Measurements from ENCODE around the gene SPOP. TPM values are rescaled to one million over a fixed set of nuclear protein-coding genes. Genes with fewer than 3 reads are reported as not detected.
"Not testable (repeated sequence)": the region's sequence is repeated elsewhere in the genome, so short reads cannot be mapped to it uniquely, and the experiment has no call there.

Gene SPOP
- total RNA-seq, 1 donor: 27.4 TPM

DNA sequence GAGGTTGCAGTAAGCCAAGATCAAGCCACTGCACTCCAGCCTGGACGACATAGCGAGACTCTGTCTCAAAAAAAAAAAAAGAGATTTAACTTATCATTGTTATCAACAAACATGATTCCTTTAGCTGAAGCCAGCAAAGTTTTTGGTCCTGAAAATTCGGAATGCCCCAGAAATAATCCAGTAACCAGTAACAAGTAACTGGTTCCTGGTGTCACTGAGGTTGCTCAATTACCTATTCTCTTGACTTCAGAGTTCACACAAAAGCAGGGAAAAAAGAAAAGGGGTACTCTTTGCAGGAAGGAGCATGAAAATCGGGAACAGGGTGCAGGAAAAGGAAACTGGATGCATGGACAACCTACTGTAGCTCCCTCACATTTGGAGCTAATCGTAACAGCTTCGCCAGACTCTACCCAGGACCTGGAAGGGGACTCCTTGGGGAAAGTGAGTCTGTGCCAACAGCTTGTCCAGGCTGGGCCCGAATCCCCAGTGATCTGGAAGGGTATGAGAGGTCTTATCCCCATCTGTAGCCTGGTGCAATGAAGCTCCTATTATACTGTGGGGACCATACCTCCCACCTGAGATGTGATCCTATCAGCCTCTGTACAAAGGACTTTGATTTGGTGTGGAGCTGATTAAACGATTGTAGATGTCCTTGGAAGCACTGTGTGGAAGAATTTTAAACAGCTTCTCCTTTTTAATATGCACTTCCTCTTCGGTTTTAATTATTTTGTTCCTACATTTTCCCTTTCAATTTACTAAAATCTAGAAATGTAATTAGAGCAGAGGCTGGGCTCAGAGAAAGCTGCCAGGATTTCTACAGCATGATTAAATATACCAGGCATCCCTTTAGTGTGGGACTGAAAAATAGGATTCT is 3.4 kb upstream of the SPOP start:
- H3K27me3 ChIP-seq (ENCODE audit: insufficient read depth, low read length): no peaks in the 10 kb centered on the region

DNA sequence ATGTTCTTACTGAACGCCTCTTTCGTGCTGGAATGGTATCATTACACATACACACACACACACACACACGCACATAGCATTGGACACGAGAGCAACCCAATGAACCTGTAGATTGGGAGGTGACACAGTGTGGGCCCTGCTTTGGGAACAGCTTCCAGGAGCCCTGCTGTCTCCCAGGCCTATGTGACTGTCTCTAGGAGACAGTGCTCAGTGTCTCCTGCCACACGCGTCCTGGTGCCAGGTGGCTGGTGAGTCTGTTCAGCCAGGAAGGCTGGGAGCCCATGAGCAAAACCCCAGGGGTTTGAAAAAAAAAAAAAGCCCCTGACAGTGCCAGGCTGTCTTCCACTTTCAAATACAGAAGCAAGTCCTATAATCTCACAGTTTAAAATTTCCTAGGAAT is 2.4 kb upstream of the SPOP start:
- Histone ChIP-seq H3K4me1 (ENCODE audit: insufficient read depth, low read length) (peaks cover 40% of the 10 kb centered on the region), H3K9me3 (ENCODE audit: low read depth, low read length) (no peaks in the 10 kb centered on the region), H3K4me3 (ENCODE audit: low read length) (no peak overlapping the region), H3K27me3 (ENCODE audit: insufficient read depth, low read length) (no peaks in the 10 kb centered on the region)

More for the DNA sequence above, 3.4 kb upstream of the SPOP start:
- peaks cover 30% of the 10 kb centered on the region for H3K4me1 ChIP-seq (ENCODE audit: insufficient read depth, low read length)
- H3K4me3 ChIP-seq (ENCODE audit: low read length): no peak overlapping the region
- H3K9me3 ChIP-seq (ENCODE audit: low read depth, low read length): no peaks in the 10 kb centered on the region

DNA sequence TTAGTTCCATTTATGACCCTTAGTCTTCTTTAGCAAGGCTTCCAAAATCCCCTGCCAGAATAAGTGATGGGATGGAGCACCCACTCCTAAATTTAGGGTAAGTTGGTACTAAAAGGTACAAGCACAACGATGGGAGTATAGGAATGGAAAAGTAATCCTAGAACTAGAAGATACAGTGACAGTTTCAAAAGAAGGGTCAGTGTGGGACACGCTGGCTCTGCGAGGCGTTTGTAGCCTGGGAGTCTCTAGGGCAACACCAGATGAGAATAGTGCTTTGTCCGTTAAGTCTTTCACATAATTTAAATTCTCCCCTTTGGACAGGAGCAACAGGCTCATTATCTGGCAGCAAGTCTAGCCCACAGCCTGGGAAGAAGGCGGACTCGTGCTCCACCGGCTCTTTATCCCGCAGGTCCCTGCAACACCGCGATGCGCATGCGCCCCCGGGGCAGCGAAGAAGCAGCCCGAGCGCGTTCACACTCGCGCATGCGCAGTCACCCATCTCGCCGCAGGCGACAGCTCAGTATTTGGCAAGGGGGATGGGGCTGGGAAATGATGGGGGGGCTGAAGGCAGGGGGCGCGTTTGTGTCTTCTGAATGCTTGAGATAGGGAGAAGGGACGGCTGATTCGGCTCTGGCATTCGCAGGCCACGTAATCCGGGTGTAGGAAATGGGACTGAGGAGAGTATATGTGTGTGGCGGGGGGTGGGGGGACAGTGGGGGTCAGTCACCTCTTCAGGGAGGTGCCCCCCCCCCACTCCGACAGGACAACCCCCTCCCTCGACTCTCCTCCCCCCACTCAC is 564 bp downstream of the SPOP start:
- peak overlapping the region; percentile 53 for H3K4me3 ChIP-seq (ENCODE audit: low read length)

DNA sequence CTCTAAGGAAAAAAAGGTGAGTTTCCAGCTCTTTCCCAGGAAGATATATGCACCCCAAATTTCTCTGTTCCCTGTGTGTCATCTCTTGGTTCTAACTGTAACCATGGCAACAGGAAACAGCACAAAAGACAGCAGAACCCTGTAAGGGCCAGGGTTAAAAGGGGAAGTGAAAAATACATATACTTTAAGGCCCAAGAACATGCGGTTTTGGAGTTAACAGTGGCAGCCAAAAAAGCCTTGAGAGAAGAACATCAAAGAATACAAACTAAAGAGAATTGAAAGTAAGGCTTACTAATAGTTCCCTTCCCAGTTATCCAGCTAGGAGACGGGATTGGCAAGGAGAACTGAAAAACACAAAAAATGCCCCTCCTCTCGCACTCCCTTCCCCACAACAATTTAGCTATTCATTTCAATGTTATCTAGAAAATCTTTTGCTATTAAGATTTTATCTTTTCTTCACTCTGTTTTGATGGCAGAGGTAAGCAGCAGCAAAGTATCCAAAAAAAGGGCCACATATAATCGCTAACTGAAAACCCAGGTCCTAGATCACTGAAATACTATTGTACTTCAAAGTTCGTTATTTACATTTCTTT is 1.5 kb downstream of the SPOP start:
- H3K27me3 ChIP-seq (ENCODE audit: insufficient read depth, low read length): no peaks in the 10 kb centered on the region
- H3K4me3 ChIP-seq (ENCODE audit: low read length): peak overlapping the region; percentile 2
- peaks cover 36% of the 10 kb centered on the region for H3K4me1 ChIP-seq (ENCODE audit: insufficient read depth, low read length)
- H3K9me3 ChIP-seq (ENCODE audit: low read depth, low read length): no peaks in the 10 kb centered on the region

More for the DNA sequence above, 564 bp downstream of the SPOP start:
- H3K27me3 ChIP-seq (ENCODE audit: insufficient read depth, low read length): no peaks in the 10 kb centered on the region
- peaks cover 45% of the 10 kb centered on the region for H3K4me1 ChIP-seq (ENCODE audit: insufficient read depth, low read length)
- H3K9me3 ChIP-seq (ENCODE audit: low read depth, low read length): no peaks in the 10 kb centered on the region

DNA sequence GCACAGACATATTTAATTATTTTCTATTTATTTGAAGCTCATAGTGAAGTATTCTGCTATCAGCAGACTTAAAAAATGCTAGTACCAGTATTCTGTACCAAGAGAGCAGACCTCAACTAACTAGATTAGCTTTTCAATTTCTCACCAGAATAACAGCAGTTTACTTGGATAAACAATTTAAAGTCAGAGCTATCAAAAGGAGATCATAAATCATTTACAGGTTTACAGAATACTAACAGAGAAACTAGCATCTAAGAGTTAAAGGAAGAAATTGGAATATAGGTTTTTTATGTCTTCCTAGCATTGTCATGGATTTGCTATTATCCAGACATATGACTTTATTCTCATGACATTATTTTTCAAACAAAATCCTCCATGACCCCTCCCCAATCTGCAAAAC is 3.4 kb downstream of the SPOP start:
- no peak overlapping the region for H3K4me3 ChIP-seq (ENCODE audit: low read length)
- H3K9me3 ChIP-seq (ENCODE audit: low read depth, low read length): no peaks in the 10 kb centered on the region
- no peaks in the 10 kb centered on the region for H3K27me3 ChIP-seq (ENCODE audit: insufficient read depth, low read length)
- H3K4me1 ChIP-seq (ENCODE audit: insufficient read depth, low read length): peaks cover 30% of the 10 kb centered on the region

DNA sequence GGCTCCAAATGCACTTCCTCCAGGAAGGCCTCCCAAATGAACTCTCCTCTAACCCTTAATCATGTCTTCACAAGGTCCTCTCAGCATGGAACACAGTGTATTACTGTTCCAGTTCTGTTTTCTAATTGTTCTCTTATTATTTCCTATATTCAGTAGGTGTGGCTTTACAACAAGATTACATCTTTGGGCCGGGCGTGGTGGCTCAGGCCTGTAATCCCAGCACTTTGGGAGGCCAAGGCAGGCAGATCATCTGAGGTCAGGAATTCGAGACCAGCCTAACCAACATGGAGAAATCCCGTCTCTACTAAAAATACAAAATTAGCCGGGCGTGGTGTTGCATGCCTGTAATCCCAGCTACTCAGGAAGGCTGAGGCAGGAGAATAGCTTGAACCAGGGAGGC is 4.2 kb downstream of the SPOP start:
- not testable (repeated sequence) for H3K9me3 ChIP-seq (ENCODE audit: low read depth, low read length); H3K4me3 ChIP-seq (ENCODE audit: low read length); H3K27me3 ChIP-seq (ENCODE audit: insufficient read depth, low read length)
- H3K4me1 ChIP-seq (ENCODE audit: insufficient read depth, low read length): peaks cover 30% of the 10 kb centered on the region

DNA sequence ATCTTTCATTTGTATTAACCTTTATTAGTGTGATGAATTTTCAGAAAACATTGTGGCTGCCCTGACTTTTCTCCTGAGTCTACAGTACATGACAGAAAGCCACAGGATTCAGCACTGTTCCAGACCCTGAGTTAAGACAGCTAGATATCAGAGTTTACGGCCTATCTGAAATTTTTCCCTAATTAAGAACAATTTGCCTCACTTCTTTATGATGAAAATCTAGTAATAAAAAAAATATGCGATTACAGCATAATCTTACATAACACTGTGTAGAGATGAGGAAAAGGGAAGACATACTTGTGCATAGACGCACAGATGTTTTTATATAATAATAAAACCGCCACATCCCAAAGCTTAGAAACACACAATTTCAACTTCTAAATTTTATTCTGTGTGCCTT is 7.3 kb downstream of the SPOP start:
- H3K4me1 ChIP-seq (ENCODE audit: insufficient read depth, low read length): peaks cover 9% of the 10 kb centered on the region
- H3K4me3 ChIP-seq (ENCODE audit: low read length): no peak overlapping the region
- no peaks in the 10 kb centered on the region for H3K9me3 ChIP-seq (ENCODE audit: low read depth, low read length)
- no peaks in the 10 kb centered on the region for H3K27me3 ChIP-seq (ENCODE audit: insufficient read depth, low read length)

DNA sequence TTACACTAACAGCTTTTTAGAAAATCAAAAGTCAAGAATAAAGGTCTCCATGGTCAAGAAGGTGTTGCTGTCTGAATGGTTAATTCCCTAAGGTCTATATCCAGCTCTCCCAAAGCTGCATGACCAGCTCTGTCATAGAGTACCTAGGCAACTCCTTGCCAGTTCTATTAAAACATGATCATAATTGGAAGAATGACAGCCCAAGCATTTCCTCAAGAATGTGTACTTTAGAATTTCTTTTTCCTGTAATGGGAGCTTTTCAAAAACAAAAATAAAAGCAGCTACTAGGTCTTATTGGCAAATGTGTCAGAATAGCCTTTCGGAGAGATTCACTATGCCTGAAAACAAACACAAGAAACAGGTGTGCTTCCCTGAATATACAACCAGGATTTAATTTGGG is 7.9 kb downstream of the SPOP start:
- Histone ChIP-seq H3K9me3 (ENCODE audit: low read depth, low read length) (no peaks in the 10 kb centered on the region), H3K4me3 (ENCODE audit: low read length) (no peak overlapping the region), H3K4me1 (ENCODE audit: insufficient read depth, low read length) (peaks cover 6% of the 10 kb centered on the region), H3K27me3 (ENCODE audit: insufficient read depth, low read length) (no peaks in the 10 kb centered on the region)

DNA sequence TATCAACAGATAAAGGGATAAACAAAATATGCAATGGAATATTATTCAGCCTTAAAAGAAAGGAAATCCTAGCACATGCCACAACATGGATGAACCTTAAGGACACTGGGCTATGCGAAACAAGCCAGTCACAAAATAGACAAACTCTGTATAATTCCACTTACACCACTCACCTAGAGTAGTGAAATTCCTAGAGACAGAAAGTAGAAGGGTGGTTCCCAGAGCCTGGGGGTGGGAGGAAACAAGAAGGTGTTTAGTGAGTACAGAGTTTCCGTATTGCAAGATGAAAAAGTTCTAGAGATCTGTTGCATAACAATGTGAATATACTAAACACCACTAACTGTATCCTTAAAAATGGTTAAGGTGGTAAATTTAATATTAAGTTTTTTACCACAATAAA is 10.0 kb downstream of the SPOP start:
- Histone ChIP-seq H3K27me3 (ENCODE audit: insufficient read depth, low read length) (no peaks in the 10 kb centered on the region), H3K4me1 (ENCODE audit: insufficient read depth, low read length) (peaks cover 4% of the 10 kb centered on the region), H3K4me3 (ENCODE audit: low read length) (no peak overlapping the region), H3K9me3 (ENCODE audit: low read depth, low read length) (no peaks in the 10 kb centered on the region)

DNA sequence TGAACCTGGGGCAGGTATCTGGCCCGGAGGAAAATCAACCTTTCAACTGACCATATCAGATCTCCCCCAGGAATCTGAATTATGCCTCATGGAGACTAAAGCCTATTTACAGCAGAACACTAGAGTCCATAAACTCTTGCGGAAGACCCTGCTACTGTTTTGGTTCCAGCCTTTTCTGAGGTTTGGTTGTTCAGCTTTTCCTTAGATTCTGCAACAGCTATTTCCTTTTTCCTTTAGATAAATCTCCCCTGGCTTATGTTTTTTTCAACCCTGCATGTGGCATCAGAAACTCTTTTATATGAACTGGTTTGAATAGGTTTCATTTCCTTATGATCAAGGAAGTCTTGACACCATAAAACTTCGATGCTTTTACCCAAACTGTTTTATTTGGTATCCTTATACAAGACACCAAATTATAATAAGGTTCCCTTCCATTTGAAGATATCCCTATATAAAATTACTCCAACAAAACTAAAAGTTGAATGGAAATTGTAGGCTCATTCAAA is 13.1 kb downstream of the SPOP start:
- Histone ChIP-seq H3K9me3 (ENCODE audit: low read depth, low read length) (no peaks in the 10 kb centered on the region), H3K4me1 (ENCODE audit: insufficient read depth, low read length) (peaks cover 4% of the 10 kb centered on the region), H3K4me3 (ENCODE audit: low read length) (no peak overlapping the region), H3K27me3 (ENCODE audit: insufficient read depth, low read length) (no peaks in the 10 kb centered on the region)

DNA sequence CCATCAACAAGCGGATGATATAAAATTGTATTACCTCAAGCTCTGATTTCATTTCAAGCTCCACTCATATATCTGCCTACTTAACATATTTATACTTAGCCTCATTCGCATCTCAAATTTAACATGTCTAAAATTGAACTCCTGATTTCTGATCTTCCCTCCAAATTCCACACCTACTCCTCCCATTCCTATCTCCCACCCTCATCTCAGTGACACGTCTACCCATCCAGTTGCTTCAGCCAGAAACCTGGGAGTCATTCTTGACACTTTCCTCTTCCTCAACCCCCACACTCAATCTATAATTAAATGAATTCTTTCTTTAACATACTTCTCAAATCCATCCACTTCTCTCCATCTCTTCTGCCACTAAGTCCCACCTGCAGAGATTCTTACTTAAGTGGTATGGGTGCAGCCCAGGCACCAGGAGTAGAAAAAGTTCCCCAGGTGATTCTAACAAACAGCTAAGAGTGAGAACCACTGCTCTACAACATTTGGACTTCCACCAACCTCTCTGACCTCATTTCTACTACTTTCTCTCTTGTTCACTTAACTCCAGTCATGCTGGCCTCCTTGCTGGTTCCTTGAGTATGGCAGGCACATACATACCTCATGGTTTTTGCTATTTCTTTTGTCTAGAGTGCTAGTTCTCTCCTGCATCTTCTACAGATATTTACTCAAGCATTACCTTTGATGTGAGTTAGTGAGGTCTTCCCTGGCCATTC is 18.1 kb downstream of the SPOP start:
- no peaks in the 10 kb centered on the region for H3K27me3 ChIP-seq (ENCODE audit: insufficient read depth, low read length)
- peaks cover 4% of the 10 kb centered on the region for H3K4me1 ChIP-seq (ENCODE audit: insufficient read depth, low read length)
- no peaks in the 10 kb centered on the region for H3K9me3 ChIP-seq (ENCODE audit: low read depth, low read length)
- H3K4me3 ChIP-seq (ENCODE audit: low read length): no peak overlapping the region

DNA sequence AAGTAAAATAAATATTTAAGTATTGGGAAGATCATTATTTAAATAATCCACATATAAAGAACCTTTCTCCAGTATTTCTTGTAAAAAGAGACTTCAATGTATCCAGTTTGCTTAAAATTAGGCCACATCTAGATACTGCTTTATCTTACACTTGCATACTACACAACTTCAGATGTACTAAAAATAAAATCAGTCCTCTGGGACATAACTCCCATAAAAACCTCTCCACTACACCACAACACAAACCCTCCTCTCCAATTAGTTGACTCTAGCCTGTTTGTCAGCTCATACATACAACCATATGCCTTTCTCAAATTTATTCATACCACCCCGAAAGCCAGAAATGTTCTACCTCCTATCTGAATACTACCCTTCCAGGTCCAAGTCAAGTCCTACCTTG is 21.6 kb downstream of the SPOP start:
- no peaks in the 10 kb centered on the region for H3K27me3 ChIP-seq (ENCODE audit: insufficient read depth, low read length)
- H3K4me1 ChIP-seq (ENCODE audit: insufficient read depth, low read length): peaks cover 5% of the 10 kb centered on the region
- no peaks in the 10 kb centered on the region for H3K9me3 ChIP-seq (ENCODE audit: low read depth, low read length)
- H3K4me3 ChIP-seq (ENCODE audit: low read length): no peak overlapping the region

DNA sequence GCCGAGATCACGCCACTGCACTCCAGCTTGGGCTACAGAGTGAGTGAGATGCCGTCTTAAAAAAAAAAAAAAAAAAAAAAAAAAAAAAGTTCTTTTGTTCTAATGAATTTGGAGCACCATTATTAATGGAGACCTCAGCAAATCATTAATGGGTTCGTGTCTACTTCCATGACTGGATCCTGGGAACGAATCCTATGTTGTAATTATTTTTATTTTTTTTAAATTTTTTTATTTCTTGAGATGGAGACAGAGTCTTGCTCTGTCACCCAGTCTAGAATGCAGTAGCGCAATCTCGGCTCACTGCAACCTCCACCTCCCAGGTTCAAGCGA is 30.7 kb downstream of the SPOP start:
- no peaks in the 10 kb centered on the region for H3K9me3 ChIP-seq (ENCODE audit: low read depth, low read length)
- H3K27me3 ChIP-seq (ENCODE audit: insufficient read depth, low read length): no peaks in the 10 kb centered on the region
- peaks cover 3% of the 10 kb centered on the region for H3K4me1 ChIP-seq (ENCODE audit: insufficient read depth, low read length)
- no peak overlapping the region for H3K4me3 ChIP-seq (ENCODE audit: low read length)

DNA sequence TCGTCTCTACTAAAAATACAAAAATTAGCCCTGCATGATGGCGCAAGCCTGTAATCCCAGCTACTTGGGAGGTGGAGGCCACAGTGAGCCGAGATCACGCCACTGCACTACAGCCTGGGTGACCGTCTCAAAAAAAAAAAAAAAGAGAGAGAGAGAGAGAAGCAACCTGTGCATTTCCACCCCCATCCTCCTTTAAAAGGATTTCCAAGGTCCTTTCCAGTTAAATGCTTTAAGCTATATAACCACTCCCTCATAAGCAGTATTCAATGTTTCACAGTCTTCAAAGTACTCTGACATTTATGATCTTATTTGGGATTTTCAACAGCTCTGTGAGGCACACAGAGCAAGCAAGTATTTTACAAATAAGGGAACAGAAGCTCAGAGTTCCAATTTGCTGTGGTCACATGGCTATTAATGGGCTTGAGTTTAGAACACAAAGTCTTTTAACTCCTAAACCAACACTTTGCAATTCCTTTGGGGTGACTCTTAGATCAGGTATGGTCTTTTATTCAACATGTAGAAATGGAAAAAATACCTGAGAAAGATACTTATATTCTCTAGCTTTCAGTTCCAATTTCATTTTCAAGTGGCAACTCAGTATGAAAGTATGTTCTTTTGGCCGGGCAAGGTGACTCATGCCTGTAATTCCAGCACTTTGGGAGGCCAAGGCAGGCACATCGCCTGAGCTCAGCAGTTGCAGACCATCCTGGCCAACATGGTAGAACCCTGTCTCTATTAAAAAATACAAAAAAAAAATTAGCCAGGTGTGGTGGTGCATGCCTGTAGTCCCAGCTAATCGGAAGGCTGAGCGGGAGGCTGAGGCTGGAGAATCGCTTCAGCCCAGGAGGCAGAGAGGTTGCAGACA is 31.3 kb downstream of the SPOP start:
- Histone ChIP-seq H3K4me1 (ENCODE audit: insufficient read depth, low read length) (peaks cover 3% of the 10 kb centered on the region), H3K4me3 (ENCODE audit: low read length) (no peak overlapping the region), H3K9me3 (ENCODE audit: low read depth, low read length) (no peaks in the 10 kb centered on the region), H3K27me3 (ENCODE audit: insufficient read depth, low read length) (no peaks in the 10 kb centered on the region)
